MCF 10A (cell line): ENCODE results near the gene SLC5A11. TPM values are rescaled to one million over a fixed set of nuclear protein-coding genes. Genes with fewer than 3 reads are reported as not detected.
"Not testable (repeated sequence)": the region's sequence is repeated elsewhere in the genome, so short reads cannot be mapped to it uniquely, and the experiment has no call there.

Experiments used
- BruUV-seq: library from RNA; stranded (reverse); fragments of 400-500 nt; replicated peaks from 2 replicates; lab custom pipeline; 2021; lab: Mats Ljungman, UMichigan
- CTCF ChIA-PET: fragments of 300-600 bp; sonication (Branson Sonifier 250); formaldehyde crosslinking; extraction: SDS; loops from one replicate; lab custom pipeline; 2021; ENCODE audit warnings: antibody characterized with exemption, inconsistent platforms; lab: Yijun Ruan, JAX
- POLR2A ChIA-PET: fragments of 300-600, 350-650 bp; sonication (Branson Sonifier 250); formaldehyde crosslinking; extraction: SDS; loops from one replicate; lab custom pipeline; 2020; ENCODE audit warnings: antibody characterized with exemption, inconsistent platforms; lab: Yijun Ruan, JAX
- DNase-seq: peaks from one replicate; pipeline ENCODE4 v3.0.0-alpha.2; 2018; ENCODE audit not compliant: unreplicated experiment
- H3K27ac Mint-ChIP-seq: one replicate; pipeline ENCODE4 v1.8.0; 2022; ENCODE audit warnings: mild to moderate bottlenecking, low read depth, mixed read lengths; ENCODE audit not compliant: unreplicated experiment
- H3K27me3 Mint-ChIP-seq: one replicate; pipeline ENCODE4 v1.8.0; 2022; ENCODE audit warnings: mixed read lengths; ENCODE audit not compliant: insufficient read depth, unreplicated experiment
- H3K36me3 Mint-ChIP-seq: one replicate; pipeline ENCODE4 v1.8.0; 2022; ENCODE audit warnings: mild to moderate bottlenecking, moderate library complexity, mixed read lengths; ENCODE audit not compliant: insufficient read depth, unreplicated experiment
- H3K4me1 Mint-ChIP-seq: one replicate; pipeline ENCODE4 v1.8.0; 2022; ENCODE audit warnings: mixed read lengths; ENCODE audit not compliant: insufficient read depth, unreplicated experiment
- H3K4me3 Mint-ChIP-seq: one replicate; pipeline ENCODE4 v1.8.0; 2022; ENCODE audit warnings: mild to moderate bottlenecking, moderate library complexity, mixed read lengths; ENCODE audit not compliant: unreplicated experiment
- H3K9me3 Mint-ChIP-seq: one replicate; pipeline ENCODE4 v1.8.0; 2022; ENCODE audit warnings: mixed read lengths; ENCODE audit not compliant: unreplicated experiment
- CTCF ChIP-seq: fragments of 200-600 bp; IDR thresholded peaks from one replicate; pipeline ENCODE4 v1.8.0; 2022; ENCODE audit warnings: antibody characterized with exemption, mild to moderate bottlenecking; ENCODE audit not compliant: unreplicated experiment
- intact Hi-C: fragments of 100-400 bp; cut with micrococcal nuclease; formaldehyde crosslinking; loops from 2 replicates; pipeline ENCODE4 v1.14.1; 2022
- total RNA-seq: library from RNA; stranded (reverse); gene quantifications from 2 replicates; pipeline ENCODE4 v1.2.3, GENCODE V29; 2022

The SLC5A11 gene
- total RNA-seq, 1 experiment from 2014 or later = not detected

GRCh38 chr16:24805484-24805883 is 40.3 kb upstream of the SLC5A11 start:
- CTCF ChIA-PET = interaction anchor here (1.0 kb wide), 1 partner anchor 229 kb away, joined by 3 read pairs; no protein-coding TSS in a partner anchor
- H3K27ac Mint-ChIP-seq = no peak overlapping the region
- intact Hi-C loops = no loop called here

GRCh38 chr16:24807301-24807700 is 38.5 kb upstream of the SLC5A11 start:
- no peak for TF ChIP-seq CTCF
- H3K27me3 Mint-ChIP-seq = no peaks in the 10 kb centered on the region
- H3K27ac Mint-ChIP-seq = no peak overlapping the region
- no peak for DNase-seq
- ChIA-PET CTCF (interaction anchor here (0.8 to 1.1 kb wide), 2 partner anchors 17 to 27 kb away, joined by 3 to 10 read pairs; no protein-coding TSS in a partner anchor), POLR2A (interaction anchor here (0.7 kb wide), 1 partner anchor 308 kb away, joined by 6 read pairs; no protein-coding TSS in a partner anchor)
- H3K4me1 Mint-ChIP-seq = no peaks in the 10 kb centered on the region
- no peak overlapping the region for H3K4me3 Mint-ChIP-seq
- BruUV-seq = no TSS peak
- intact Hi-C loops = no loop called here
- peaks cover 97% of the 10 kb centered on the region for H3K36me3 Mint-ChIP-seq
- no peaks in the 10 kb centered on the region for H3K9me3 Mint-ChIP-seq

More at GRCh38 chr16:24805484-24805883, 40.3 kb upstream of the SLC5A11 start:
- no peaks in the 10 kb centered on the region for H3K9me3 Mint-ChIP-seq
- no peaks in the 10 kb centered on the region for H3K27me3 Mint-ChIP-seq
- peaks cover 98% of the 10 kb centered on the region for H3K36me3 Mint-ChIP-seq
- POLR2A ChIA-PET = no interaction called here
- no peaks in the 10 kb centered on the region for H3K4me1 Mint-ChIP-seq
- no peak for DNase-seq
- no peak for TF ChIP-seq CTCF
- no peak overlapping the region for H3K4me3 Mint-ChIP-seq
- no TSS peak for BruUV-seq

GRCh38 chr16:24810951-24811843 is 34.6 kb upstream of the SLC5A11 start:
- peaks cover 99% of the 10 kb centered on the region for H3K36me3 Mint-ChIP-seq
- ChIA-PET CTCF (interaction anchor here (0.6 to 3.9 kb wide), 2 partner anchors 10 to 19 kb away, joined by 6 to 24 read pairs; no protein-coding TSS in a partner anchor), POLR2A (interaction anchor here (0.6 to 1.5 kb wide), 3 partner anchors 17 to 427 kb away, joined by 3 read pairs; no protein-coding TSS in a partner anchor)
- no peaks in the 10 kb centered on the region for H3K9me3 Mint-ChIP-seq
- H3K27me3 Mint-ChIP-seq = no peaks in the 10 kb centered on the region
- intact Hi-C loops = no loop called here
- no peak overlapping the region for H3K27ac Mint-ChIP-seq
- TF ChIP-seq CTCF = no peak
- H3K4me1 Mint-ChIP-seq = no peaks in the 10 kb centered on the region
- H3K4me3 Mint-ChIP-seq = no peak overlapping the region
- DNase-seq = no peak
- BruUV-seq = no TSS peak

- CTCF ChIA-PET = interaction anchor here (0.6 to 3.9 kb wide), 3 partner anchors 11 to 232 kb away, joined by 4 to 24 read pairs (median 7); no protein-coding TSS in a partner anchor
- H3K27me3 Mint-ChIP-seq, DNase-seq, BruUV-seq, intact Hi-C loops, H3K9me3 Mint-ChIP-seq, H3K27ac Mint-ChIP-seq, H3K4me1 Mint-ChIP-seq, H3K4me3 Mint-ChIP-seq: not testable (repeated sequence)
- H3K36me3 Mint-ChIP-seq = peaks cover 99% of the 10 kb centered on the region
- POLR2A ChIA-PET = interaction anchor here (0.5 to 1.5 kb wide), 3 partner anchors 20 to 436 kb away, joined by 3 read pairs; no protein-coding TSS in a partner anchor
These were observed 33.0 kb upstream of the SLC5A11 start for GRCh38 chr16:24812813-24813212.
